NCI-H1105 treated with DMSO at 0.1 percent for 48 hours (cell line): Measurements from ENCODE around the gene PRODH2.

Experiments
- DNase-seq: peaks from one replicate; lab custom pipeline; 2025; lab: John Stamatoyannopoulos, UW

Gene PRODH2

GRCh38 chr19:35812220-35813042 lies at the start of gene PRODH2:
Gene PRODH2, minus strand, starts transcription at chr19:35812845. Its CDS starts 40 bp downstream, at chr19:35812805.
- no peak for DNase-seq

- DNase-seq = no peak
Observed at GRCh38 chr19:35861640-35862160, 49.1 kb upstream of the PRODH2 start.

- no peak for DNase-seq
Observed at GRCh38 chr19:35860818-35861639, 48.4 kb upstream of the PRODH2 start.

- DNase-seq = no peak
Observed at GRCh38 chr19:35860436-35860817, 47.8 kb upstream of the PRODH2 start.

- no peak for DNase-seq
Observed at GRCh38 chr19:35859414-35859813, 46.8 kb upstream of the PRODH2 start.

- DNase-seq = no peak
Observed at GRCh38 chr19:35858311-35858710, 45.7 kb upstream of the PRODH2 start.

- DNase-seq = peak; percentile 39
Observed at GRCh38 chr19:35856546-35857149, 44.0 kb upstream of the PRODH2 start, which contains the start of gene KIRREL2. Gene KIRREL2, plus strand, starts transcription at chr19:35856911. Its CDS starts 209 bp downstream, at chr19:35857120.

- no peak for DNase-seq
Observed at GRCh38 chr19:35853038-35853756, 40.6 kb upstream of the PRODH2 start.

GRCh38 chr19:35852029-35852780 lies 39.6 kb upstream of the PRODH2 start, which contains the start of gene NPHS1:
Gene NPHS1, minus strand, starts transcription at chr19:35852504. Its CDS starts 667 bp downstream, at chr19:35851837.
- no peak for DNase-seq

GRCh38 chr19:35851213-35852028 lies 38.8 kb upstream of the PRODH2 start:
- no peak for DNase-seq

GRCh38 chr19:35848919-35849505 lies 36.4 kb upstream of the PRODH2 start:
- DNase-seq = no peak

- DNase-seq = no peak
Observed at GRCh38 chr19:35848486-35848885, 35.8 kb upstream of the PRODH2 start.

- no peak for DNase-seq
Observed at GRCh38 chr19:35847911-35848310, 35.3 kb upstream of the PRODH2 start.

GRCh38 chr19:35846038-35846668 lies 33.5 kb upstream of the PRODH2 start:
- peak; percentile 44 for DNase-seq

- DNase-seq = peak; percentile 21
Observed at GRCh38 chr19:35845215-35846037, 32.8 kb upstream of the PRODH2 start.

- DNase-seq = no peak
Observed at GRCh38 chr19:35844482-35845214, 32.0 kb upstream of the PRODH2 start.
